H9 (cell line): ENCODE results near the gene E2F7. TPM values are rescaled to one million over a fixed set of nuclear protein-coding genes. Genes with fewer than 3 reads are reported as not detected.

Source experiments
- DNase-seq: peaks from one replicate; pipeline ENCODE4 v3.0.0-alpha.2; 2017
- H2AFZ ChIP-seq: one replicate; pipeline ENCODE4 v1.6.1; 2013; ENCODE audit warnings: mild to moderate bottlenecking, low read length, control low read depth, moderate library complexity
- H2AK5ac ChIP-seq: 2 replicates; pipeline ENCODE4 v1.6.1; 2013; ENCODE audit warnings: low read length, control low read depth, mixed read lengths; ENCODE audit not compliant: insufficient read length
- H2BK120ac ChIP-seq: one replicate; pipeline ENCODE4 v1.6.1; 2013; ENCODE audit warnings: low read depth, mild to moderate bottlenecking, low read length, control low read depth, inconsistent platforms; ENCODE audit not compliant: poor library complexity, severe bottlenecking
- H2BK12ac ChIP-seq: 2 replicates; pipeline ENCODE4 v1.6.1; 2013; ENCODE audit warnings: low read length, control low read depth, mixed read lengths, low read depth; ENCODE audit not compliant: insufficient read length
- H2BK15ac ChIP-seq: 2 replicates; pipeline ENCODE4 v1.6.1; 2013; ENCODE audit warnings: low read depth, low read length, control low read depth
- H2BK20ac ChIP-seq: one replicate; pipeline ENCODE4 v1.6.1; 2013; ENCODE audit warnings: low read depth, mild to moderate bottlenecking, low read length, control low read depth, inconsistent platforms; ENCODE audit not compliant: poor library complexity, severe bottlenecking
- H2BK5ac ChIP-seq: 2 replicates; pipeline ENCODE4 v1.6.1; 2013; ENCODE audit warnings: low read length, control low read depth, mixed read lengths; ENCODE audit not compliant: insufficient read length
- H3K14ac ChIP-seq: 2 replicates; pipeline ENCODE4 v1.6.1; 2013; ENCODE audit warnings: low read length, control low read depth; ENCODE audit not compliant: insufficient read depth
- H3K18ac ChIP-seq: 2 replicates; pipeline ENCODE4 v1.6.1; 2013; ENCODE audit warnings: low read depth, mild to moderate bottlenecking, mixed read lengths, low read length, control low read depth; ENCODE audit not compliant: insufficient read length
- H3K23ac ChIP-seq: 2 replicates; pipeline ENCODE4 v1.6.1; 2013; ENCODE audit warnings: low read length, control low read depth, mixed read lengths, low read depth; ENCODE audit not compliant: insufficient read length
- H3K23me2 ChIP-seq: 2 replicates; pipeline ENCODE4 v1.6.1; 2013; ENCODE audit warnings: low read depth, mild to moderate bottlenecking, mixed read lengths, low read length, control low read depth; ENCODE audit not compliant: insufficient read length, poor library complexity, severe bottlenecking
- H3K27ac ChIP-seq: 2 replicates; pipeline ENCODE4 v1.5.1; 2013; ENCODE audit warnings: low read length, control low read depth, mixed read lengths, low read depth; ENCODE audit not compliant: insufficient read length
- H3K27me3 ChIP-seq: 2 replicates; pipeline ENCODE4 v1.6.1; 2013; ENCODE audit warnings: low read length, control low read depth, inconsistent platforms; ENCODE audit not compliant: insufficient read depth
- H3K4ac ChIP-seq: 2 replicates; pipeline ENCODE4 v1.6.1; 2013; ENCODE audit warnings: low read depth, mild to moderate bottlenecking, control low read depth, inconsistent platforms, low read length, moderate library complexity
- H3K4me1 ChIP-seq: 2 replicates; pipeline ENCODE4 v1.6.1; 2013; ENCODE audit warnings: low read length, control low read depth, inconsistent platforms; ENCODE audit not compliant: insufficient read depth
- H3K4me2 ChIP-seq: 2 replicates; pipeline ENCODE4 v1.6.1; 2013; ENCODE audit warnings: low read length, control low read depth, mixed read lengths; ENCODE audit not compliant: insufficient read length, insufficient read depth
- H3K56ac ChIP-seq: 2 replicates; pipeline ENCODE4 v1.6.1; 2013; ENCODE audit warnings: low read depth, mild to moderate bottlenecking, mixed read lengths, low read length, control low read depth; ENCODE audit not compliant: insufficient read length
- H3K79me1 ChIP-seq: 2 replicates; pipeline ENCODE4 v1.6.1; 2013; ENCODE audit warnings: low read depth, mild to moderate bottlenecking, moderate library complexity, low read length, control low read depth, inconsistent platforms; ENCODE audit not compliant: insufficient read depth, poor library complexity, severe bottlenecking
- H3K79me2 ChIP-seq: 2 replicates; pipeline ENCODE4 v1.6.1; 2013; ENCODE audit warnings: low read length, control low read depth, inconsistent platforms; ENCODE audit not compliant: insufficient read depth
- H3K9ac ChIP-seq: 2 replicates; pipeline ENCODE4 v1.6.1; 2013; ENCODE audit warnings: low read length, control low read depth, mixed read lengths; ENCODE audit not compliant: insufficient read length; ENCODE audit errors: extremely low read depth
- H3K9me3 ChIP-seq: one replicate; pipeline ENCODE4 v1.6.1; 2013; ENCODE audit warnings: low read depth, low read length, inconsistent platforms; ENCODE audit not compliant: control insufficient read depth
- H3T11ph ChIP-seq: one replicate; pipeline ENCODE4 v1.6.1; 2013; ENCODE audit warnings: mild to moderate bottlenecking, low read length, control low read depth, inconsistent platforms
- H4K20me1 ChIP-seq: one replicate; pipeline ENCODE4 v1.6.1; 2013; ENCODE audit not compliant: control insufficient read depth, insufficient read length, insufficient read depth
- H4K5ac ChIP-seq: 2 replicates; pipeline ENCODE4 v1.6.1; 2013; ENCODE audit warnings: low read depth, mild to moderate bottlenecking, mixed read lengths, low read length, control low read depth; ENCODE audit not compliant: insufficient read length
- H4K8ac ChIP-seq: replicated peaks from 2 replicates; pipeline ENCODE4 v1.6.1; 2013; ENCODE audit warnings: low read length, control low read depth, mixed read lengths, low read depth; ENCODE audit not compliant: insufficient read length
- H4K91ac ChIP-seq: 2 replicates; pipeline ENCODE4 v1.6.1; 2013; ENCODE audit warnings: low read depth, mild to moderate bottlenecking, moderate library complexity, mixed read lengths, low read length, control low read depth; ENCODE audit not compliant: insufficient read length
- H3K27ac Mint-ChIP-seq, 3 experiments: 2 replicates in 2 of 3; 3 replicates in 1 of 3; pipeline ENCODE4 v1.8.0; 2020 to 2021; ENCODE audit warnings: mixed read lengths in 3 of 3, mild to moderate bottlenecking in 1 of 3, moderate library complexity in 1 of 3
- H3K27me3 Mint-ChIP-seq: 2 replicates; pipeline ENCODE4 v1.8.0; 2021; ENCODE audit warnings: low read depth, mild to moderate bottlenecking, moderate library complexity, mixed read lengths
- H3K36me3 Mint-ChIP-seq, 3 experiments: 2 replicates in 2 of 3; 3 replicates in 1 of 3; pipeline ENCODE4 v1.8.0; 2020 to 2021; ENCODE audit warnings: low read depth in 3 of 3, mixed read lengths in 3 of 3; ENCODE audit not compliant: insufficient read depth in 1 of 3
- H3K4me1 Mint-ChIP-seq, 2 experiments: 2 replicates each; pipeline ENCODE4 v1.8.0; 2020; ENCODE audit warnings: mixed read lengths in 2 of 2
- H3K4me3 Mint-ChIP-seq, 2 experiments: 2 replicates in 1 of 2; 3 replicates in 1 of 2; pipeline ENCODE4 v1.8.0; 2020 to 2021; ENCODE audit warnings: mild to moderate bottlenecking in 2 of 2, mixed read lengths in 2 of 2, moderate library complexity in 1 of 2
- H3K9me3 Mint-ChIP-seq, 2 experiments: 2 replicates in 1 of 2; 3 replicates in 1 of 2; pipeline ENCODE4 v1.8.0; 2020; ENCODE audit warnings: mild to moderate bottlenecking in 2 of 2, mixed read lengths in 2 of 2, moderate library complexity in 1 of 2
- WGBS: extraction: QIAGEN DNeasy Blood & Tissue Kit; methylation state at CpG from one replicate; pipeline ENCODE4 v1.1.7; 2013; ENCODE audit warnings: missing lambda C conversion rate, low lambda C conversion rate, mixed read lengths; ENCODE audit not compliant: insufficient read length; ENCODE audit errors: extremely low coverage; 5-methylcytosine and 5-hydroxymethylcytosine counted together
- total RNA-seq: library from RNA; stranded (reverse); gene quantifications from 2 replicates; pipeline ENCODE4 v1.2.1, GENCODE V29; 2021
- TF ChIP-seq, protein P1 (sequence below): fragments of 200-600 bp; sonication (generic); conservative IDR thresholded peaks from 3 replicates; pipeline ENCODE4 v1.8.0; 2021; ENCODE audit warnings: antibody characterized with exemption, mild to moderate bottlenecking

The E2F7 gene
- total RNA-seq, 1 experiment from 2014 or later, result 24.5 TPM

DNA sequence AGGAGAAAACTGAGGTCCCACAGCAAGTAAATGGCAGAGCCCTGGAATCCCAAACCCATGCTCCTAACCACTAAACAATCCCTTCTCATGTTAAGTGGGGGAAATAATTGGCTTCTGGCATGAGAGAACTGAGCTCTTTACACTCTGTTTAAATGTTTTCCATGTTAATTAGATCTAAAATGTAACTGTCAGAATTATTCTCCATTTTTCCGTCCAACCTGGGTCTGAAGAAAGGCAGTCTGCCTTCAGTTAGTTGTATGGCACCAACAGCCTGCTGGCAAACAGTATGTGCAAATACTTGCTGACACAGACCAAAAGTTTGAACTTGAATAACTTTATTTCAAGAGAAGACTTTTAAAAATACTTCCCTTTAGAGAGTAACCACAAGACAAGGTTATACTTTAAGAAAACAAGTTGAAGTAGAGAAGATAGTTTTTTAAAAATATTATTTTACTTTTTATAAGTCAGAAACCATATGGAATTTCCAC, 59.7 kb downstream of the E2F7 start:
- Mint-ChIP-seq H3K36me3 (no peaks in the 10 kb centered on the region), H3K27ac (no peak overlapping the region), H3K9me3 (no peaks in the 10 kb centered on the region), H3K4me3 (no peak overlapping the region), H3K4me1 (peaks cover 3% of the 10 kb centered on the region in 2 experiments), H3K27me3 (no peaks in the 10 kb centered on the region; the same call in 1 of the 2 replicates)
- H3K79me2 ChIP-seq, result no peaks in the 10 kb centered on the region
- H3K56ac ChIP-seq, result no peak overlapping the region
- no peak overlapping the region for H2BK120ac ChIP-seq
- H3K27ac ChIP-seq, result no peak overlapping the region
- WGBS, result no CpG with 5 or more reads among the region's 1 CpG
- H2AK5ac ChIP-seq, result no peak overlapping the region
- H4K20me1 ChIP-seq, result no peaks in the 10 kb centered on the region
- no peaks in the 10 kb centered on the region for H3K27me3 ChIP-seq
- H2BK5ac ChIP-seq, result no peak overlapping the region
- no peaks in the 10 kb centered on the region for H3K23me2 ChIP-seq
- H3K18ac ChIP-seq, result no peak overlapping the region
- H4K8ac ChIP-seq, result no peak overlapping the region
- H3K4ac ChIP-seq, result no peak overlapping the region
- H4K91ac ChIP-seq, result no peak overlapping the region
- no peak overlapping the region for H3K23ac ChIP-seq
- no peak overlapping the region for H2AFZ ChIP-seq
- TF ChIP-seq, protein P1, sequence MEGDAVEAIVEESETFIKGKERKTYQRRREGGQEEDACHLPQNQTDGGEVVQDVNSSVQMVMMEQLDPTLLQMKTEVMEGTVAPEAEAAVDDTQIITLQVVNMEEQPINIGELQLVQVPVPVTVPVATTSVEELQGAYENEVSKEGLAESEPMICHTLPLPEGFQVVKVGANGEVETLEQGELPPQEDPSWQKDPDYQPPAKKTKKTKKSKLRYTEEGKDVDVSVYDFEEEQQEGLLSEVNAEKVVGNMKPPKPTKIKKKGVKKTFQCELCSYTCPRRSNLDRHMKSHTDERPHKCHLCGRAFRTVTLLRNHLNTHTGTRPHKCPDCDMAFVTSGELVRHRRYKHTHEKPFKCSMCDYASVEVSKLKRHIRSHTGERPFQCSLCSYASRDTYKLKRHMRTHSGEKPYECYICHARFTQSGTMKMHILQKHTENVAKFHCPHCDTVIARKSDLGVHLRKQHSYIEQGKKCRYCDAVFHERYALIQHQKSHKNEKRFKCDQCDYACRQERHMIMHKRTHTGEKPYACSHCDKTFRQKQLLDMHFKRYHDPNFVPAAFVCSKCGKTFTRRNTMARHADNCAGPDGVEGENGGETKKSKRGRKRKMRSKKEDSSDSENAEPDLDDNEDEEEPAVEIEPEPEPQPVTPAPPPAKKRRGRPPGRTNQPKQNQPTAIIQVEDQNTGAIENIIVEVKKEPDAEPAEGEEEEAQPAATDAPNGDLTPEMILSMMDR, result no peak
- no peaks in the 10 kb centered on the region; the same call in 1 of the 2 replicates for H3K4me1 ChIP-seq
- H3K4me2 ChIP-seq, result no peak overlapping the region
- no peak overlapping the region for H3K14ac ChIP-seq
- DNase-seq, result no peak
- H2BK20ac ChIP-seq, result no peak overlapping the region
- H4K5ac ChIP-seq, result no peak overlapping the region
- H2BK15ac ChIP-seq, result no peak overlapping the region
- no peak overlapping the region for H3K9ac ChIP-seq
- H3T11ph ChIP-seq, result no peak overlapping the region
- H2BK12ac ChIP-seq, result no peak overlapping the region
- no peaks in the 10 kb centered on the region for H3K79me1 ChIP-seq
- no peaks in the 10 kb centered on the region for H3K9me3 ChIP-seq
